ENCODE results near the gene FAM193B. TPM values are rescaled to one million over a fixed set of nuclear protein-coding genes. Genes with fewer than 3 reads are reported as not detected.

The FAM193B gene
- total and polyA plus RNA-seq, 2 of the 13 experiments (the other 11 are each of a cell fraction or from before 2014, with no cell fraction given) = 21.2 to 40.9 TPM

- 96% methylated on average over 10 of the region's 10 CpGs for WGBS (ENCODE audit: low lambda C conversion rate)
- intact Hi-C loops (cut with micrococcal nuclease; ENCODE audit: unreplicated experiment) = no loop called here
- Histone ChIP-seq H2AFZ (ENCODE audit: low read length) (no peak overlapping the region), H4K20me1 (ENCODE audit: insufficient read depth, low read length) (no peaks in the 10 kb centered on the region), H3K4me3 (replicated peaks in 1 of 3; ENCODE audit: insufficient read depth in 1 of 3, low read depth in 2 of 3, low read length in 3 of 3) (no peak overlapping the region), H3K9me3 (ENCODE audit: low read length) (no peaks in the 10 kb centered on the region), H3K9ac (ENCODE audit: insufficient read depth, low read depth, low read length) (no peak overlapping the region), H3K4me1 (ENCODE audit: insufficient read depth, low read length) (no peaks in the 10 kb centered on the region), H3K27me3 (ENCODE audit: control insufficient read depth in 1 of 2, insufficient read depth in 2 of 2, low read length in 2 of 2) (no peaks in the 10 kb centered on the region), H3K4me2 (ENCODE audit: low read depth, low read length) (no peak overlapping the region), H3K36me3 (replicated peaks in 1 of 2; ENCODE audit: control insufficient read depth in 1 of 2, insufficient read depth in 2 of 2, low read length in 2 of 2) (peaks cover 43 to 92% of the 10 kb centered on the region in 2 experiments), H3K79me2 (ENCODE audit: insufficient read depth, low read length) (no peaks in the 10 kb centered on the region), H3K27ac (ENCODE audit: extremely low read length, insufficient read depth, low read length) (no peak overlapping the region)
- FAIRE-seq = no peak
- POLR2A ChIA-PET = no interaction called here
- in situ Hi-C loops (cut with HindIII; ENCODE audit: extremely low pct_ligation_motif_present, low pct_unique_long_range_greater_than_20kb) = no loop called here
- CTCF ChIA-PET (ENCODE audit: low intra/inter-chr PET ratio, low total read pairs) = no interaction called here
- DNase-seq (ENCODE audit: low spot score) = no peak
- no peak for ATAC-seq
- BruUV-seq (replicated peaks) = no TSS peak
- no peak for TF ChIP-seq ZNF34 (CRISPR knock-in tag; IDR thresholded peaks at IDR 0.05; ENCODE audit: borderline replicate concordance)
- TF ChIP-seq ETV6 (CRISPR knock-in tag; conservative IDR thresholded peaks at IDR 0.05) = no peak
- no peak for TF ChIP-seq ZNF597 (CRISPR knock-in tag; IDR thresholded peaks at IDR 0.05)
- TF ChIP-seq KDM5A (IDR thresholded peaks at IDR 0.05; ENCODE audit: borderline replicate concordance, low read length) = no peak
- TF ChIP-seq ZBTB49 (CRISPR knock-in tag; IDR thresholded peaks at IDR 0.05; ENCODE audit: borderline replicate concordance) = no peak
- TF ChIP-seq HNRNPL (IDR thresholded peaks at IDR 0.05; ENCODE audit: low read depth, low read length) = no peak
- no peak for TF ChIP-seq SAP130 (CRISPR knock-in tag; IDR thresholded peaks at IDR 0.05; ENCODE audit: low read depth)
- TF ChIP-seq ZNF773 (CRISPR knock-in tag; IDR thresholded peaks at IDR 0.05; ENCODE audit: borderline replicate concordance) = no peak
- no peak for TF ChIP-seq PPARG (CRISPR knock-in tag; conservative IDR thresholded peaks at IDR 0.05)
- TF ChIP-seq PHB2 (IDR thresholded peaks at IDR 0.05; ENCODE audit: partially characterized antibody) = no peak
- no peak for TF ChIP-seq JUND (CRISPR knock-in tag; IDR thresholded peaks at IDR 0.05)
- TF ChIP-seq YY1 (IDR thresholded peaks at IDR 0.05; ENCODE audit: insufficient read depth, insufficient replicate concordance, low read depth, low read length) = no peak
- TF ChIP-seq SP5 (CRISPR knock-in tag; IDR thresholded peaks at IDR 0.05; ENCODE audit: borderline replicate concordance, low read depth) = no peak
- TF ChIP-seq PRMT3 (CRISPR knock-in tag; IDR thresholded peaks at IDR 0.05; ENCODE audit: borderline replicate concordance, low read depth) = no peak
- no peak for TF ChIP-seq BRD4 (CRISPR knock-in tag; IDR thresholded peaks at IDR 0.05)
- no peak for TF ChIP-seq ZMYM3 (CRISPR knock-in tag; IDR thresholded peaks at IDR 0.05)
These were observed 25.7 kb downstream of the FAM193B start for GRCh38 chr5:177528631-177529030.
